ENCODE results near the gene MEGF11.

GRCh38 chr15:65963911-65964482 lies 289.6 kb downstream of the MEGF11 start:
- TF ChIP-seq CTCF (IDR thresholded peaks at IDR 0.05) (no peak), POLR2A (IDR thresholded peaks at IDR 0.05) (no peak), EP300 (IDR thresholded peaks at IDR 0.05) (no peak)
